Tibial artery (tissue), 4 donors: Measurements from ENCODE around the gene SVIP.

Experiments
- DNase-seq, 2 donors: peaks; one replicate each; pipeline ENCODE4 v3.0.0-alpha.2; 2019
- H3K27ac ChIP-seq, 2 donors: fragments of 200-600 bp; sonication (generic) in 1 of 2; 1 replicate in 1 of 2; 2 replicates in 1 of 2; pipeline ENCODE4 v1.5.1; 2018 to 2019; ENCODE audit warnings: mild to moderate bottlenecking in 1 of 2
- H3K27me3 ChIP-seq, 2 donors: fragments of 200-600 bp; sonication (generic) in 1 of 2; one replicate each; pipeline versions ENCODE4 v1.5.1 to v1.6.0; 2016 to 2019
- H3K36me3 ChIP-seq, 3 donors: fragments of 200-600 bp; sonication (generic) in 2 of 3; one replicate each; pipeline ENCODE4 v1.5.1; 2016 to 2019; ENCODE audit warnings: mild to moderate bottlenecking in 2 of 3
- H3K4me1 ChIP-seq, 4 donors: fragments of 200-600 bp; sonication (generic) in 2 of 4; 1 replicate in 3 of 4; 2 replicates in 1 of 4; pipeline ENCODE4 v1.5.1; 2016 to 2019
- H3K4me3 ChIP-seq, 2 donors: fragments of 200-600 bp; sonication (generic) in 1 of 2; 1 replicate in 1 of 2; 2 replicates in 1 of 2; pipeline ENCODE4 v1.5.1; 2018 to 2019; ENCODE audit warnings: mild to moderate bottlenecking in 2 of 2
- H3K9me3 ChIP-seq, 3 donors: fragments of 200-600 bp; sonication (generic) in 1 of 3; one replicate each; pipeline ENCODE4 v1.5.1; 2016 to 2019
- intact Hi-C: fragments of 100-400 bp; cut with DNase I; formaldehyde crosslinking; loops from one replicate; pipeline ENCODE4 v1.15.0; 2023; ENCODE audit warnings: low total_unique reads
- TF ChIP-seq, protein P1 (sequence below), 2 experiments: fragments of 200-600 bp in 1 of 2; fragments of 450-650 bp in 1 of 2; IDR thresholded peaks; one replicate each; pipeline ENCODE4 v1.5.1; 2017 to 2019; ENCODE audit warnings: antibody characterized with exemption in 2 of 2, mild to moderate bottlenecking in 1 of 2, moderate library complexity in 1 of 2

The SVIP gene

GRCh38 chr11:22774716-22775115, 54.9 kb downstream of the SVIP start:
- H3K27me3 ChIP-seq: no peaks in the 10 kb centered on the region
- no peaks in the 10 kb centered on the region for H3K9me3 ChIP-seq
- TF ChIP-seq, protein P1, sequence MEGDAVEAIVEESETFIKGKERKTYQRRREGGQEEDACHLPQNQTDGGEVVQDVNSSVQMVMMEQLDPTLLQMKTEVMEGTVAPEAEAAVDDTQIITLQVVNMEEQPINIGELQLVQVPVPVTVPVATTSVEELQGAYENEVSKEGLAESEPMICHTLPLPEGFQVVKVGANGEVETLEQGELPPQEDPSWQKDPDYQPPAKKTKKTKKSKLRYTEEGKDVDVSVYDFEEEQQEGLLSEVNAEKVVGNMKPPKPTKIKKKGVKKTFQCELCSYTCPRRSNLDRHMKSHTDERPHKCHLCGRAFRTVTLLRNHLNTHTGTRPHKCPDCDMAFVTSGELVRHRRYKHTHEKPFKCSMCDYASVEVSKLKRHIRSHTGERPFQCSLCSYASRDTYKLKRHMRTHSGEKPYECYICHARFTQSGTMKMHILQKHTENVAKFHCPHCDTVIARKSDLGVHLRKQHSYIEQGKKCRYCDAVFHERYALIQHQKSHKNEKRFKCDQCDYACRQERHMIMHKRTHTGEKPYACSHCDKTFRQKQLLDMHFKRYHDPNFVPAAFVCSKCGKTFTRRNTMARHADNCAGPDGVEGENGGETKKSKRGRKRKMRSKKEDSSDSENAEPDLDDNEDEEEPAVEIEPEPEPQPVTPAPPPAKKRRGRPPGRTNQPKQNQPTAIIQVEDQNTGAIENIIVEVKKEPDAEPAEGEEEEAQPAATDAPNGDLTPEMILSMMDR (IDR thresholded peaks at IDR 0.05): no peak
- DNase-seq: no peak
- no peaks in the 10 kb centered on the region for H3K36me3 ChIP-seq
- no peaks in the 10 kb centered on the region for H3K4me1 ChIP-seq
- H3K27ac ChIP-seq: no peak overlapping the region
- H3K4me3 ChIP-seq: no peak overlapping the region
- intact Hi-C loops: no loop called here

DNA sequence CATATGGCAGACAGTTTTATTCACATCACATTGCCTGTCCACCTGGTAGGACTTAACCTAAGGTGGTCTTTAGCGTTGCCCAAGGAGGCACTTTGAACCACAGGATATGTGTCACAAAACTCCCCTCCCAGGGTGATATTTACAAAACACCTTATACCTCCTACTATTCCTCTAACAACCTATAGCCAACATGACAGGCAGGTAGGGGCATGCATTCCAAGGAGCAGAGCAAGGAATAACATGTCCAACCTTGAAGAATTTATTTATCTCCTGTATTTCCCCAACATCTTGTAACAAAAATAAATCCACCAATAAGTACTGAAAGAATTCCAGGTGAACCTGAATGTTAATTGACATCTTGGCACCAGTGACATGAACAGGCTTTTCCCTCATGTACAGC, 60.5 kb downstream of the SVIP start:
- intact Hi-C loops: no loop called here
- Histone ChIP-seq H3K9me3 (no peaks in the 10 kb centered on the region), H3K27me3 (no peaks in the 10 kb centered on the region), H3K4me1 (no peaks in the 10 kb centered on the region), H3K27ac (no peak overlapping the region), H3K36me3 (no peaks in the 10 kb centered on the region), H3K4me3 (no peak overlapping the region)
- TF ChIP-seq, protein P1 (IDR thresholded peaks at IDR 0.05): no peak
- DNase-seq: no peak
